ENCODE results near the gene C1orf226.
"Not testable (repeated sequence)": the region's sequence is repeated elsewhere in the genome, so short reads cannot be mapped to it uniquely, and the experiment has no call there.

The C1orf226 gene, protein sequence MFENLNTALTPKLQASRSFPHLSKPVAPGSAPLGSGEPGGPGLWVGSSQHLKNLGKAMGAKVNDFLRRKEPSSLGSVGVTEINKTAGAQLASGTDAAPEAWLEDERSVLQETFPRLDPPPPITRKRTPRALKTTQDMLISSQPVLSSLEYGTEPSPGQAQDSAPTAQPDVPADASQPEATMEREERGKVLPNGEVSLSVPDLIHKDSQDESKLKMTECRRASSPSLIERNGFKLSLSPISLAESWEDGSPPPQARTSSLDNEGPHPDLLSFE

DNA sequence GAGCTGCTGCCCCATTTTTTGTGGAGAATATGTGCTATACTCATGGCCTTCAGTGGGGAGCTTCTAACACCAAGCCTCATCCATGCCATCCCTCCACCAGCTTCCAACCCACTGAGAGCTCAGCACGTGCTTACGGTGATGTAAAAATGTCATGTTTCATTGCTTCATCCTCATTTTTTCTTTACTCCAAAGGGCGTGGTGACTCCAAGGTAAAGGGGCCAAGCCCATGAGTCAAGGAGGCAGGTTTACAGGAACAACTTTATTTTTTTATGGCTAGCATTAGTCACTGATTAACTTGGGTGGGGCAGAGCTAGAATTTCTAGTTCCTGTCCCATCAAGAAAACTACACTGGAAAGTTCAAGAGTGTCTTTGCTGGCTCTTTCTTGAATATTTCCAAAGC is at the start of gene C1orf226:
TSS of gene C1orf226 (plus strand) at position 346 of the 400 bp plus-strand sequence. CDS start 174 bp downstream, outside the sequence.
- no peak for DNase-seq

DNA sequence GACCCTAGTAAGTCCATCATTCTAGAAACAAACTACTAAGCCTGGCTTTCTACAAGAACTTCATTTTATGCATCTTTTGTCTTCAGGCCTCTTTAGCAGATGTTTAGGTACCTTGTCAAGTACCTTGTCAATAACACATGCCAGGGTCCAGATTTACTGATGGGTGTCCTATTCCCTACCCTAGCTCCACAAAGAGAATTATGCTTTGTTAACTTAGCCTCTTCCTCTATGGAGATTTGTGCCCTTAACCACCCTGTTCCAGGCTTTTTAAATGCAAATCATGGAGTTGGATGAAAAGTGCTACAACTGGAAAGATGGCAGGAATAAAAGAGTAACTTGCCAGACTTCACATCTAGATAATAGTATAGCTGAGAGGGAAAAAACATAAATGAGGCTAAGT is 47.5 kb upstream of the C1orf226 start:
- no peak for DNase-seq

DNA sequence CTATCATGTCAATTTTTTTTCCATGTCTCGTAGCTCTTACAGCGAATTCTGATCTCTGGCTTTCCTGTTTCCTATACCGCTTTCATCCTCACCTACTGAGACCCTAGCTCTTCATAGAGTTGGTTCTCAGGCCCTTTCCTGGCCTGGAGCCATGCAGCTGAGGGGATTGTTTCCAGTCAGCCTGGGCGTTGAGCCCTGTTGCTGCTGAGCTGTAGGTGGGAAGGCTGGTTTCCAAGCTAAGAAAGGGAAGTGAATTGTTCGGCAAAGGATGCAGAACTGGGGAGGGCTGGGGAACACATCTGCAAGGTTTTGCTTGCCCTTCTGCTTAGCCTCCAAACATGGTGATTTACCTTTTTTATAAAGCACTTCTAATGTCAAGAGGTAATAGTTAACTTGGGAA is 46.4 kb upstream of the C1orf226 start:
- no peak for DNase-seq

DNA sequence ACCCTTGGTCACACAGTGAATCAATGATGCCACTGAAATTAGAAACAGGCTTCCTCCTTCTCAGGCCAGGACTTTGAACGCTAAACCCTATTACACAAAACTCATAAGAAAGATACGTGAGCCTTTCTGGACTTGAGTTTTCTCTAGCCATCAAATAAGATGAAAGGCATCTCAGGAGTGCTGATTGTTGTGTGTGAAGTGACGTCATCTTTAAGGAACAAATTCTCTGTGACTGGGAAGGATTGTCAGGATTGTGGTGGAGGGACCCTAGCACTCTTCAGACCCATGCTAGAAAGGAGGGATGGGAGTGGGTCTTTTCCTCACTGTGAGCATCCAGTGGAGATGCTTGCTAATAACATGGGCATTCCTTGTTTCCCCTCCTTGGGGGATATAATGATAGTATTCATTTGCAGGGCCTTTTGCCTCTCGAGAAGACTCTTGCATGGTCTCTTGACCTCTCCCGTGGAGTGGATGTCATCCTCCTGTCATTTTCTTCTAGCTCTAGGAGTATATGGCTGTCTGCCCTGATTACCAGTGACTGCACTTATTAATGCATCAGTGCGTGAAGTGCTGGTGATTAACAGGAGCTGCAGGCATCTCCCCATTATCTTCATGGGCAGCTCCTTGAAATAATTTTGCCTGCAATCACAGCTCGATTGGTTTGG is 44.8 kb upstream of the C1orf226 start:
- DNase-seq: no peak

DNA sequence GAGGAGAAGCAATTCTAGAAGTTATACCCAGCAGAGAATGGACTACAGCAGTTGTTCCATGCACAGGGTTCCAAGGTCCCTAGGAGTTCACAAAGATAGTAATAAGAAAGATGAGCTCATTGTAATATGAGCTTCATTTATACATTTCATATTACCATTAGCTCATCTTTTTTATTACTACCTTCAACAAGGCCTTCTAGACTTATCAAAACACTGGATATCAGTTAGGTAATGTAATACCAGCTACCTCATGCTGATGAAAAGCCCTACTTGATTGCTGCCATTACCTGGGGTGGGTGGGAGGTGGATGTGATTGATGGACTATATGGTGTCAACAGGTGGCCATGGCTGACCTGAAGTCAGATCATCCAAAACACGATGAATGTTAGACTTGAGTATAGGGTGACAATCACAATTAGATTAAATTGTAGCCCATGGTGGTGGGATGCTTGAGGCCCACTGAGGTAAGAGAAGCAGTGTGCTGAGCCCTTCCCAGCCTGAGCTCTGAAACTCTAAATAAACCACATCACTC is 39.0 kb upstream of the C1orf226 start:
- no peak for DNase-seq

DNA sequence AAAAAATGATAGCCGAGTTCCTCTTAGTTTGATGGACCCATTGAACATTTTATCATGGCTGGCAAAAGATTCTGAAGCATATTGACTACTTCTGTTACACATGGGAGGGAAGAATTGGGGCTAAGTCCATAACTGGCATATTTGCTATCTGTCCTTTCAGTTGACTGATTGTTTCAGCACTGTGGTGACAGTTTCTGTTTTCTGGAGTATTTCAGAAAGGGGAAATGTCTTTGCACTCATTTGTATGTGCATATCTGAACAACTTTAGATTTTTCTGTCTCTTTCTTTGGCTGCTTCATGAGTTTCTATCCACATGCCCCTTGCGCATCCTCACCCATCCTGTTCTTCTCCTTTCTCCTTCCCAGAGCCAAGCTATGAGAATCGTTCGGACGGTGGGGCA is 38.1 kb upstream of the C1orf226 start:
- no peak for DNase-seq

DNA sequence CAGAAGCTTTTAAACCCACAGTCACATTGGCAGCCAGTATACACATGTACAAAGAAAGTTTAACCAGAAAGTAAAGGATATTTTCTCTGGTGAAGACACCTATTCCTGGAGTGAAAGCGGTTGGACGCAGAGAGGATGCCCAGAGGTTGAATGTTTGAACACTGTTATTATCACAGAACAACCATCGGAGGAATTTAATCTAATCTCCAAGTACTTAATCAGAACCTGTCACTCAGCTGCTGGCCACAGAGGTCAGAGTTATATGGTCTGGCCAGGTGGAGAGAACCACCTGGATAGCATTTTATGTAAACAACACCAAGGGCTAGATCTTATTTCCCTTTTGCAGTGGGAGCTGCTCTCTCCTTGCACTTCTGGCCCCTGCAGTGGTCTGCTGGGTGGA is 34.2 kb upstream of the C1orf226 start:
- DNase-seq: no peak

DNA sequence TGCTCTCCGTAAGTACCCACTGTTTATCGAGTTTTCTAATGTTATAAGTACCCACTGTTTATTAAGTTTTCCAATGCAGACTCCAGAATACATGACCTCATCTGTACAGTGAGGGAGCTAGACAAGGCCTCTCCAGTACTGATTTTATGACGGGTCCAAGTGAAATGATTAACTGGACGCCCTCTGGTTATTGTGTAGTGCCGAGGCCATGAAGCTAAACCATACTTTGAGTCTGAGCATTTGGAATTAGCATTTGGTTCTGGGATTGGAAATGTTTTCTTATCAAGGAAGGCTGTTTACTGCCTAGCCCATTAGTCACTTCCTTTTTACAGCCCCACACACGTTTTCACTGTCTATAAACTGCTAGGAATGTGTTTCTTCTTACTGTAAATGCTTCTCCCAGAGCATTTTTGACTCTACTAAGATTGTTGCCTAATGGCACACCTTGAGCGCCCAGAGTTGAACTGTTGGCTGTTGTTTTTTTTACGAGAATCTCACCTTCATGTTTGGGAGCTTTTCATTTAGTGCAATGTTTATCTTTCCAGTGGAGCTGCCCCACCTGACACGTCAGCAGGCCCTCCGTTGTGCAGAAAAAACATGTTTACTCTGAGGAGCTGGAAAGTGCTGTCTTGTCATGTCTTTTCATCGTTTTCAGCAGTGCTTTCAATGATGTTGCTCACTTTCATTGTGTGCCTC is 31.7 kb upstream of the C1orf226 start:
- DNase-seq: peak; percentile 32

DNA sequence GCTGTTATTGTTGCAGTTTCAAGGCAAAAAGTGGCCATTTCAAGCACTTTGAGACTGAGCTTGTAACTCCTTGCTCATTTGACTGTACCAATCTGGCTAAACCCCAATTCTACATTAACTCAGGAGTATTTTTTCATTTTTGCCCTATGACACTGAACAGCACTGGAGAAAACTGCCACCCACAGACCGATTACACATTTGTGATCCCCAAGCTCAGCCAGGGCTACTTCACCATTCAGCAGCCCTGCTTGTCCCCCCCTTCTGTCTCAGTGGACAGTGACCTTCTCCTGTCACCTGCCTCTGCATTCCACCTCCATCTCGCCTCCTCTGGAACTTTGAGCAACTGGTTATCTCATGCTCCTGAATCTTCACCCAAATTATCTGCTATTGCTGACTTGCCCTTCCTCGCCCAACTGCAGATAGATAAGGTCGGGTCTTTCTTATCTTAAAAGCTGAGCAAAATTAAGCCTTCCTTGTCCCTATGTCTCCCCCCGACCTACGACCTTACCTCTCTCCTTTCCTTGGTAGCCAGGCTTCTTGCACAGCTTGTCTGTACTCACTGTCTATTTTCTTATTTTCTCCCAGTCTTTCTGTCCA is 30.2 kb upstream of the C1orf226 start:
- DNase-seq: no peak

DNA sequence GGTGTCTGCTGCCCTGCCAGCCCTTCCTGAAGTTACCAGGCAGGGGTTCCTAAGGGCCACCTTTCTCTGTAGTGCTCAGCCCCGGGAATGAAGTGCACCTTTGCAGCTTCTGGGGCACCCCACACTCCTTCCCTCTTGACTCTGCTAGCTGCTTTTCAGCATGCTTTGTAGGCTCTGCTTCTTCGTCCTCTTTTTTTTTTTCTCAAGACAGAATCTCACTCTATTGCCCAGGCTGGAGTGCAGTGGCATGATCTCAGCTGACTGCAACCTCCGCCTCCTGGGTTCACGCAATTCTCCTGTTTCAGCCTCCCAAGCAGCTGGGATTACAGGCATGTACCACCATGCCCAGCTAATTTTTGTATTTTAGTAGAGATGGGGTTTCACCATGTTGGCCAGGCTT is 29.7 kb upstream of the C1orf226 start:
- not testable (repeated sequence) for DNase-seq

DNA sequence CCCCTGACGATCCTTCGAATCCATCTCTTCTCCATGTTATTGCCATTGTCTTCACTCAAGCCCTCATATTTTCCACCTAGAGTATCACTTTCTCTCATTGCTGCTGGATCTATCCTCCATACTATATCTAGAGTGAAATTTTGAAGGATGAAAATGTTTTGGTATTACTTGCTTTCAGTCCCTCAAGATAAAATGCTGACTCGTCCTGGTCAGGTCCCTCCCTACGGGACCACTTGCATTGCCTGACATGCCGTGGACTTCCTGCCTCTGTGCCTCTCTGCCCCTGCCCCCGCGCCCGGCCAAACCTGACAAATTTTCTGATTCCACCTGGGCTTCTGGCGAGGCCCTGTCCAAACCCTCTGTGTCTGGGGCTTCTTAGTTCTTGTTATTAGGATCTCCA is 28.4 kb upstream of the C1orf226 start:
- DNase-seq: no peak

DNA sequence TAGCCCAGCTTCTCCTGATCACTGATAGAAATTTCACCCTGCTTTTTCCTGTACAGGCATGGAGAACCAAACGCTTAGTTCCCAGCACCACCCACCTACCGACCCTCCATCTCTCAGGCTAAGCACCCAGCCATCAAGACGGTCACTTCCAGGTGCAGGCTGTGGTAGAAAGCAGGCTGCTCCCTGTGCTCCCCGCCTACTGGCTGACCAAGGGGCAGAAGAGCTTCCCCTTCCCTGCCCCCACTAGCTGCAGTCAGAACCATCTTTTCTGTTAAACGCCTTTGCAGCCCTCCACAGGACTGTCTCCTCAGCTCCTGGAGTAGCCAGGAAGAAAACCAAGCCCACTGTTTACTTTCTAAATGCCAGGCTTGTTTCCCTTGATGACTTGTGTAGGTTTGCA is 27.8 kb upstream of the C1orf226 start:
- DNase-seq: no peak

DNA sequence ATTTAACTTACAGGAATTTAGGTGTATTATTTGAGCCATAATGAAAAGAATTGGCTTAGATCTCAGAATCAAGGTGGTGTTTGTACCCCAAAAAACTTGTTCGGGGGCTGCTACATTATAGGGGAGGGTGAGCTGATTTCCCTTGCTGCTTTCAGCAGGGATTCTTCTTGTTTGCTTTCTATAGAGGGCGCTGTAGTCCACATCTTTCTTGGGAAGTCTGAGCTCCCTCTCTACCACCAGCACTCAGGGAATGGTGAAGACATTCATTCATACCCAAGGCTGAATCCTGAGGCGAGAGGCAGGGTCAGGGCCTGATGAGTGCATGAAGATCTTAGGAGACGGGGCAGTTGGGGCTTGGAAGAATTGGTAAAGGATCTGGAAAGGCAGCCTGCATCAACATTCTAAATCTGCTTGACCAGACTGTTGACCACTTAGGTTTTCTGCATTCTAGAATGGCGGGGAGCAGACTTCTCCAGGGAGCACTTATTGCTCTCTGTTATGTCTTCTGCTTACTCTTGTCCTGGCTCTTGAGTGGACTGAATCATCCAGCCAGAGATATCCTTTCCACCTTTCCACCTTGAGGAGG is 23.8 kb upstream of the C1orf226 start:
- DNase-seq: peak; percentile 3

DNA sequence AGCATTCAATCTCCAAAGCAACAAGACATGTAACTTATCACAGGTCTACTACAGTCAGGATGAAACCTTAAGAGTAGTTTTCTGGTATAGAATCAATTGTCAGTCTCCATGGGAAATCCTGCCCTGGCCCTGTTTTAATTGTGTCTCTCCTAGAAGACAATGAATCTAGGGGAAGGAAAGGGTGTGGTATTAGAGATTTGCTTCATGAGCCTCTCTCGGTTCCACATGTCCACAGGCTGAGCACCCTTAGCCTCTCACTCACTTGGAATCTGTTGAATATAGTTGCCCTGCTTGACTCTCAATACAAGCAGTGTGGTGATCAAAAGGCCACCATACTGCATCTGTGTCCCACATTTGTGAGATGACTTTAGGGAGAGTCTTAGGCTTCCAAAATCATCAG is 22.6 kb upstream of the C1orf226 start:
- no peak for DNase-seq

DNA sequence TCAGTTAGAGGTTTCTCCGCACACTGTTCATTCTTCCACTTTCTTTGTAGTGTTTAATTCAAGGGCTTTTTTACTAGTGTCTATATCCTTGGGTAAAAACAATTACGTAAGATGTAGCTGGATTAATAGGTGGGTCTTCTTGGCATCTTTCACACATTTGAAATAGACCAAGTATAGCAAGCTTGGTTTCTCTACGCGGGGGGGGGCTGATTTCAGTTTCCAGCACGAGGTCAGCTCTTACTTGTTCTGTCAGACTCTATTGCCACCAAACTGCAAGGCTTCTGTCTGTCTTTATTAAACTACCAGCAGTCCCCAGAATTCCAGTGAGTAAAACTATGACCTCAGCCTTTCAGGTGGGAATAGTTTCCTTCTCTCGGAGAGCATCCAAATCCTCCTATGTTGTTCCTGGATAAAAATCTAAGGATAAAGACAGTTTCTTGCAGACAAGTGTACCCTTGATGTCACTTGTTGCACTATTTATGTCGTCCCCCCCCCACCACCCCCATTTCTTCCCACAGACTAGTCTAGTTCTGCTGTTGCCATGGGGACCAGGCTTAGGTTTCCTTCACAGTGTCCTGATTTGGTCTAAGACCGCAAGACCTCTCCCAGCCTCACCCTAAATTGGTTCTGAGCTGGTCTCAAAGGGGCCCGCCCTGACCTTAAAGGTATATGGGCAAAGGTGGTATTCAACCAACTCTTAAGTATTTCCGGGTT is 21.8 kb upstream of the C1orf226 start:
- DNase-seq: no peak

DNA sequence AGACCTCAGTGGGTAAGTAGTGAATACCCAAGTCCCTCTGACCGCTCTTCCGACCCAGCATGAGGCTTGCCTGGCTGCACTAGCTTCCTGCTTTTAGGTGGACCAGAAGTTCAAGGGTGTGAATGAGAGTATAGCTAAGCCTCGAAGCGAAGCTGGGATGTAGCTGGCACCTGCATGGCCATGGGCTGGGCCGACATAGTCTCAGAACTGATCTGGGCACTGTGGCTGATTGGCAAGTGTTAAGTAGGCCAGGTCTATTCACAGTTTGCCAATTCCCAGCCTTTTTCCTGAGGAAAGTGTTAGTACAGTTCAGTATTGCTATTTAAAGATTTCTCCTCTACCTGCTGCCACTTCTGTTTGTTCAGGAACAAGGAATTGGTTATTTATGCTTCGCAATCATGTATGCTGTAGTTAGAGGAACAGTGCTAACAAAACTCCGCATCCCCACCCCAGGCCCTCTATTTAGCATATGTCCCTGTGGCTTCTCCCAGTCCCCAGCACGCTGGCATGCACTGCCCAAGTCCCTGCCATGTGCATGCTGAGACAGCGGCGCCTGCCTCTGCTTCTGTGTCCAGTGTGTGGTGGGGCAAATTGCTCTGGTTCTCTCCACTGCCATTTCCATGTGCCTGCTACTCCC is 21.2 kb upstream of the C1orf226 start:
- DNase-seq: no peak

DNA sequence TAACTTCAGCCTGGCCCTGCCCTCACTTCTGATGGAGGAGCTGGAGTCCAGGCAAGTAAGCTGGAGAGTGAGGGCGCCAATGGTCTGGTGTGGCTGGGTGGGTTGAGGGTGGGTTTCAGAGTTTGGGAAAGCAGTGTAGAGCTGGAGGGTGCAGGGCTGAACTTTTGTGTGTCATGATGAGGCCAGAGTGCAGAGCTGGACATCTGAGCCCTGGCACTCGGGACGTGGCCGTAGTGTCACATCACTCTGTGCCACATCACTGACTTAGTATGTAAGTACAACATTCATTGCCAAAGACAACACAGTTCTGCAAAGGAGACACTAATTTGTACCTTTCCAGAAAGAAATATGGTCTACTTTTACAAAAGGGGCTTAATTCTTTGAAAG is 20.7 kb upstream of the C1orf226 start:
- DNase-seq: no peak

DNA sequence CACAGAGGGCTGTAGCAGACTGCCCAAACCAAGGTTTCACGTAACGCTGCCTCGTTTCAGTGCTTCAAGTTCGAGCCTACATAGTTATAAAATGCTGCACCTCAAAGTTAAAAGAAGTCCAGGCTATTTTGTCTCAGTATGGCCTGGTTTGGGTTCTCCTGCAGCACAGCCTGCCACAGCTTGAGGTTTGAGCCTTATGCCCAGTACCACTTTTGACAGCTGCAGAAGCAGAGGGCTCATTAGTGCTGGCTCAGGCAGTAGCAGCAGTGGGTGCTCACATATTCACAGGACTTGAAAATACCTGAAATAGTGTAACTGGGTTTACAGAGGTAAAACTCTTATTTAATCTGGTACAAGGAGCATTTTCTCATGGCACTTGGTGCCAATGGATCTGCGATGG is 20.2 kb upstream of the C1orf226 start:
- no peak for DNase-seq

DNA sequence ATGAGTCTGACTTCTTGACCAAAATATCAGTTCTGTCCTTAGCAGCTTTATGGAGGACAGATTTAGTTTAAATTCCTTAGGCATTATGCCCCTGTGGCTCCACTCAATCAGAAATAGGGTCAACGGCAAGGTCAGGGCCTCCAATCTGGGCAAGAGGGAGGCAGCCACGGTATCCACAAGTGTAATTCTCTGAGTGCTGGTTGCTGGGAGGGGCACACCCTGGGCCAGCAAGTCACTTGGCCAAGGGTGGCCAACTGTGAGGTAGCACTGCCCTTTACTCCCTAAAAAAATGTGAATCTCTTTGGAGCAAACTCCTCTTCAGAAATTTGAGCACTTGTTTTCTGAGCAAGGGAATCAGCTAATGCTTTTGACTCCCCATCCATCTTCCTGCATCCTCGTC is 17.7 kb upstream of the C1orf226 start:
- DNase-seq: no peak

DNA sequence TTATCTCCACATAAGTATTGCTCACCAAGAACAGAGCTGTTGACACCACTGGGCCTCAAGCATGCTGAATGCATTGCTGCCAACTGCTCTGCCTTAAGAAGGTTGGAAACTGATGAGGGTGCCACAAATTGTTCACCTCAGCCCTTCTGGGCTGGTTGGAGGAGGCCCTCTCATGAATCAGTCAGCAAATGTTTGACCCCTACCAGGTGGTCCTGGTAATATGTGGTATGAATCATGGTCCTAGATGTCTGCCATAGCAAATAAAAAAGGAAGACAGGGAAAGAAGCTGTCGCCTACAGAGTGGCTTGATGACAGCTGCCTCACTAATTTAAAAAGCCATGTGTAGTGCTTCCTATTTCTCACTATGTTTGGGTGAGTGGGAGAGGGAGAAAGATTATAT is 17.0 kb upstream of the C1orf226 start:
- DNase-seq: no peak

DNA sequence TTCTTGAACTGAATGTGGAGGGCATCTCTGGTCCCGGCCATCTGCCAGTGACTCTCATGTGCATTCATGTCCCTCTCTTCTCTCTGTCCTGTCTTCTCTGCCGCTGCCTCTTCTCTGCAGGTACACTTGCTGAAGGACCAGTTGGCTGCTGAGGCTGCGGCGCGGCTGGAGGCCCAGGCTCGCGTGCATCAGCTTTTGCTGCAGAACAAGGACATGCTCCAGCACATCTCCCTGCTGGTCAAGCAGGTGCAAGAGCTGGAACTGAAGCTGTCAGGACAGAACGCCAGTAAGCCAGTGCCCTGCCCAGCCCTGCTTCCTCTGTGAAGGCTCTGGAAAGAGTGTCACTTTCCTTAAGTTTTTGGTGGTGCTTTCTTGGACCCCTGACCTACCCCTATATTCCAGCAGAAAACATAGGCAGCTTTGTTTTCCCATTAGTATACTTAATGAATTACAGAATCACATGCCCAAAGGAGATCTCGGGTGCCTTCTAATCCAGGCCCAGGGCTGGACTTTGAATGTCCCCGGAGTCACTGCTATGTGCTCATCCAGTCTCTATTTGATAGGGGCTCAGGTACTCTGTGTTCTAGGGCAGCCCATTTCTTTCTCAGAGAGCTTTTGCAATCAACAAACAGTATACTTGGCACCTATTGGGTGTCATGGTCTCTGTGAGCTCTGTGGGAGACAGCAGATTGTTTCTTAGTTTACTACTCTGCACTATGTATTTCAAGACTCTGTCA is 16.1 kb upstream of the C1orf226 start:
- no peak for DNase-seq
